Trophoblast cell (in vitro differentiated cells and primary cell): ENCODE results near the gene LDLRAD4.
A peak's percentile ranks its signal among the peaks of the same experiment; 100 is the strongest.

ENCODE experiments used
- DNase-seq, 2 donors: peaks; one replicate each; pipeline ENCODE4 v3.0.0-alpha.2; 2016
- H2AFZ ChIP-seq: 2 replicates; pipeline ENCODE4 v1.6.1; 2013; ENCODE audit warnings: low read length, moderate library complexity, mild to moderate bottlenecking; ENCODE audit not compliant: insufficient read depth, poor library complexity
- H2AK5ac ChIP-seq: 2 replicates; pipeline ENCODE4 v1.6.1; 2013; ENCODE audit warnings: mild to moderate bottlenecking, low read length
- H2BK120ac ChIP-seq: 2 replicates; pipeline ENCODE4 v1.6.1; 2013; ENCODE audit warnings: low read length, mild to moderate bottlenecking, moderate library complexity; ENCODE audit not compliant: insufficient read depth, poor library complexity
- H2BK12ac ChIP-seq: 2 replicates; pipeline ENCODE4 v1.6.1; 2013; ENCODE audit warnings: mild to moderate bottlenecking, low read length, moderate library complexity
- H2BK5ac ChIP-seq: 2 replicates; pipeline ENCODE4 v1.6.1; 2013; ENCODE audit warnings: low read length, low read depth, moderate library complexity, mild to moderate bottlenecking; ENCODE audit not compliant: poor library complexity
- H3K14ac ChIP-seq: 2 replicates; pipeline ENCODE4 v1.6.1; 2013; ENCODE audit warnings: mild to moderate bottlenecking, low read length
- H3K18ac ChIP-seq: 2 replicates; pipeline ENCODE4 v1.6.1; 2013; ENCODE audit warnings: mild to moderate bottlenecking, low read length
- H3K23ac ChIP-seq: 2 replicates; pipeline ENCODE4 v1.6.1; 2013; ENCODE audit warnings: low read length
- H3K27ac ChIP-seq: 2 replicates; pipeline ENCODE4 v1.5.1; 2013; ENCODE audit warnings: low read depth, mild to moderate bottlenecking, inconsistent platforms, low read length, moderate library complexity
- H3K27me3 ChIP-seq: 2 replicates; pipeline ENCODE4 v1.6.1; 2013; ENCODE audit warnings: inconsistent platforms, mild to moderate bottlenecking, low read length, moderate library complexity; ENCODE audit not compliant: insufficient read depth
- H3K36me3 ChIP-seq, 2 experiments: 1 replicate in 1 of 2; 2 replicates in 1 of 2; pipeline ENCODE4 v1.6.1; 2013; ENCODE audit warnings: low read length in 2 of 2, mild to moderate bottlenecking in 2 of 2, moderate library complexity in 1 of 2; ENCODE audit not compliant: insufficient read depth in 2 of 2, control insufficient read depth in 1 of 2
- H3K4ac ChIP-seq: 2 replicates; pipeline ENCODE4 v1.6.1; 2013; ENCODE audit warnings: low read depth, mild to moderate bottlenecking, low read length, moderate library complexity
- H3K4me1 ChIP-seq, 2 experiments: 1 replicate in 1 of 2; 2 replicates in 1 of 2; pipeline ENCODE4 v1.6.1; 2013; ENCODE audit warnings: low read length in 2 of 2, mild to moderate bottlenecking in 2 of 2, moderate library complexity in 1 of 2; ENCODE audit not compliant: insufficient read depth in 2 of 2, control insufficient read depth in 1 of 2
- H3K4me2 ChIP-seq: 2 replicates; pipeline ENCODE4 v1.6.1; 2013; ENCODE audit warnings: inconsistent platforms, mild to moderate bottlenecking, low read length, moderate library complexity
- H3K4me3 ChIP-seq: 2 replicates; pipeline ENCODE4 v1.5.1; 2013; ENCODE audit warnings: mild to moderate bottlenecking, low read depth, low read length, inconsistent platforms
- H3K79me1 ChIP-seq: one replicate; pipeline ENCODE4 v1.6.1; 2013; ENCODE audit warnings: low read length
- H3K79me2 ChIP-seq: 2 replicates; pipeline ENCODE4 v1.6.1; 2013; ENCODE audit warnings: low read length, mild to moderate bottlenecking; ENCODE audit not compliant: control insufficient read depth, insufficient read depth, poor library complexity
- H3K9ac ChIP-seq: 2 replicates; pipeline ENCODE4 v1.6.1; 2013; ENCODE audit warnings: mild to moderate bottlenecking, low read length
- H3K9me3 ChIP-seq: 2 replicates; pipeline ENCODE4 v1.6.1; 2013; ENCODE audit warnings: low read depth, mild to moderate bottlenecking, control low read depth, inconsistent platforms, low read length; ENCODE audit not compliant: insufficient read depth
- H4K12ac ChIP-seq: 2 replicates; pipeline ENCODE4 v1.6.1; 2013; ENCODE audit warnings: low read depth, mild to moderate bottlenecking, low read length, moderate library complexity
- H4K8ac ChIP-seq: 2 replicates; pipeline ENCODE4 v1.6.1; 2013; ENCODE audit warnings: low read depth, mild to moderate bottlenecking, low read length, moderate library complexity
- H4K91ac ChIP-seq: one replicate; pipeline ENCODE4 v1.6.1; 2013; ENCODE audit warnings: low read depth, mild to moderate bottlenecking, low read length, moderate library complexity
- WGBS: extraction: QIAGEN DNeasy Blood & Tissue Kit; methylation state at CpG from one replicate; pipeline ENCODE4 v1.1.7; 2013; ENCODE audit warnings: missing lambda C conversion rate; ENCODE audit not compliant: insufficient read length, insufficient coverage; ENCODE audit errors: extremely low coverage; 5-methylcytosine and 5-hydroxymethylcytosine counted together

LDLRAD4 gene

GRCh38 chr18:13376298-13376840, 157.8 kb downstream of the LDLRAD4 start:
- Histone ChIP-seq H3K27ac (no peak overlapping the region), H3K23ac (no peak overlapping the region), H3K9ac (no peak overlapping the region), H2BK5ac (no peak overlapping the region), H3K36me3 (no peaks in the 10 kb centered on the region), H3K18ac (no peak overlapping the region), H3K4ac (no peak overlapping the region), H2AK5ac (no peak overlapping the region), H4K8ac (no peak overlapping the region), H3K4me2 (no peak overlapping the region), H3K4me3 (no peak overlapping the region), H3K27me3 (no peaks in the 10 kb centered on the region), H3K4me1 (peaks cover 0 to 1% of the 10 kb centered on the region in 2 experiments), H3K79me2 (no peaks in the 10 kb centered on the region), H3K9me3 (peaks cover 2% of the 10 kb centered on the region), H3K14ac (no peak overlapping the region), H4K91ac (no peak overlapping the region), H2BK12ac (no peak overlapping the region), H3K79me1 (no peaks in the 10 kb centered on the region), H2BK120ac (no peak overlapping the region), H4K12ac (no peak overlapping the region), H2AFZ (no peak overlapping the region)
- no peak for DNase-seq
- WGBS = no CpG with 5 or more reads among the region's 23 CpGs

GRCh38 chr18:13376841-13377351, 158.3 kb downstream of the LDLRAD4 start:
- no peak overlapping the region for H2BK120ac ChIP-seq
- no peak overlapping the region for H3K4me3 ChIP-seq

GRCh38 chr18:13377496-13377895, 158.9 kb downstream of the LDLRAD4 start:
- Histone ChIP-seq H3K79me2 (no peaks in the 10 kb centered on the region), H3K27ac (no peak overlapping the region), H2AFZ (no peak overlapping the region), H4K91ac (no peak overlapping the region), H2BK12ac (no peak overlapping the region), H3K14ac (no peak overlapping the region), H3K9me3 (peaks cover 2% of the 10 kb centered on the region), H2AK5ac (no peak overlapping the region), H3K23ac (no peak overlapping the region), H2BK5ac (no peak overlapping the region), H3K18ac (no peak overlapping the region), H4K12ac (no peak overlapping the region), H3K36me3 (no peaks in the 10 kb centered on the region), H3K4me2 (no peak overlapping the region), H3K4me1 (peaks cover 0 to 1% of the 10 kb centered on the region in 2 experiments), H3K27me3 (no peaks in the 10 kb centered on the region), H3K9ac (no peak overlapping the region), H3K4ac (no peak overlapping the region), H4K8ac (no peak overlapping the region), H2BK120ac (no peak overlapping the region), H3K4me3 (no peak overlapping the region), H3K79me1 (no peaks in the 10 kb centered on the region)
- WGBS = no CpG with 5 or more reads among the region's 8 CpGs
- peak; percentile 38 to 47 for DNase-seq

More at GRCh38 chr18:13376841-13377351, 158.3 kb downstream of the LDLRAD4 start:
- Histone ChIP-seq H3K23ac (no peak overlapping the region), H2AK5ac (no peak overlapping the region), H3K27me3 (no peaks in the 10 kb centered on the region), H3K4me1 (peaks cover 0 to 1% of the 10 kb centered on the region in 2 experiments), H4K91ac (no peak overlapping the region), H4K12ac (no peak overlapping the region), H3K18ac (no peak overlapping the region), H3K79me1 (no peaks in the 10 kb centered on the region), H2BK5ac (no peak overlapping the region), H3K9me3 (peaks cover 2% of the 10 kb centered on the region), H4K8ac (no peak overlapping the region), H3K27ac (no peak overlapping the region), H3K4me2 (no peak overlapping the region), H2AFZ (no peak overlapping the region), H3K4ac (no peak overlapping the region), H3K14ac (no peak overlapping the region), H3K79me2 (no peaks in the 10 kb centered on the region), H3K9ac (no peak overlapping the region), H2BK12ac (no peak overlapping the region), H3K36me3 (no peaks in the 10 kb centered on the region)
- no peak for DNase-seq
- WGBS = no CpG with 5 or more reads among the region's 14 CpGs

- Histone ChIP-seq H2BK12ac (no peak overlapping the region), H2AK5ac (no peak overlapping the region), H3K79me2 (no peaks in the 10 kb centered on the region), H3K79me1 (no peaks in the 10 kb centered on the region), H3K27ac (no peak overlapping the region), H2BK120ac (no peak overlapping the region), H4K91ac (no peak overlapping the region), H4K8ac (no peak overlapping the region), H3K36me3 (no peaks in the 10 kb centered on the region), H2BK5ac (no peak overlapping the region), H2AFZ (no peak overlapping the region), H3K4me1 (peaks cover 0 to 1% of the 10 kb centered on the region in 2 experiments), H4K12ac (no peak overlapping the region), H3K9me3 (no peaks in the 10 kb centered on the region), H3K4me3 (no peak overlapping the region), H3K4me2 (no peak overlapping the region), H3K9ac (no peak overlapping the region), H3K18ac (no peak overlapping the region), H3K23ac (no peak overlapping the region), H3K14ac (no peak overlapping the region), H3K27me3 (no peaks in the 10 kb centered on the region), H3K4ac (no peak overlapping the region)
- no CpG with 5 or more reads among the region's 9 CpGs for WGBS
- DNase-seq = no peak
These were observed 159.6 kb downstream of the LDLRAD4 start for GRCh38 chr18:13378150-13378549.
